Natural killer cell (primary cell): ENCODE measurements around the gene TMEM131. TPM values are rescaled to one million over a fixed set of nuclear protein-coding genes. Genes with fewer than 3 reads are reported as not detected.

Source experiments
- ATAC-seq, 3 donors: fragments of 150-1000 bp in 2 of 3; fragments of 200-7000 bp in 1 of 3; cut with Tn5 transposase; 1 replicate in 1 of 3; 2 replicates in 2 of 3; pipeline ENCODE4 v1.10.0; 2021; ENCODE audit warnings: mild to moderate bottlenecking in 2 of 3, moderate library complexity in 2 of 3
- DNase-seq, 2 donors: peaks; one replicate each; pipeline versions ENCODE4 v3.0.0 to v3.0.0-alpha.2; 2013 to 2021; ENCODE audit warnings: mixed read lengths in 1 of 2
- H3K27ac ChIP-seq: one replicate; pipeline ENCODE4 v1.5.1; 2013; ENCODE audit warnings: mild to moderate bottlenecking, low read length
- H3K27me3 ChIP-seq: one replicate; pipeline ENCODE4 v1.6.1; 2013; ENCODE audit warnings: low read length; ENCODE audit not compliant: control insufficient read depth, insufficient read depth
- H3K36me3 ChIP-seq: one replicate; pipeline ENCODE4 v1.6.1; 2013; ENCODE audit warnings: low read length; ENCODE audit not compliant: control insufficient read depth, insufficient read depth
- H3K4me1 ChIP-seq: one replicate; pipeline ENCODE4 v1.6.1; 2013; ENCODE audit warnings: low read length; ENCODE audit not compliant: control insufficient read depth, insufficient read depth
- H3K4me3 ChIP-seq: one replicate; pipeline ENCODE4 v1.5.1; 2013; ENCODE audit warnings: low read length
- H3K9me3 ChIP-seq: one replicate; pipeline ENCODE4 v1.6.1; 2013; ENCODE audit warnings: low read length; ENCODE audit not compliant: control insufficient read depth, insufficient read depth
- H3K27ac Mint-ChIP-seq, 2 donors: one replicate each; pipeline ENCODE4 v1.8.0; 2022; ENCODE audit warnings: mild to moderate bottlenecking in 2 of 2, mixed read lengths in 2 of 2, moderate library complexity in 1 of 2
- H3K27me3 Mint-ChIP-seq, 2 donors: one replicate each; pipeline ENCODE4 v1.8.0; 2022; ENCODE audit warnings: low read depth in 2 of 2, mixed read lengths in 2 of 2
- H3K36me3 Mint-ChIP-seq: one replicate; pipeline ENCODE4 v1.8.0; 2022; ENCODE audit warnings: mixed read lengths
- H3K4me1 Mint-ChIP-seq, 2 donors: one replicate each; pipeline ENCODE4 v1.8.0; 2022; ENCODE audit warnings: mixed read lengths in 2 of 2
- H3K4me3 Mint-ChIP-seq: one replicate; pipeline ENCODE4 v1.8.0; 2022; ENCODE audit warnings: mild to moderate bottlenecking, moderate library complexity, mixed read lengths
- H3K9me3 Mint-ChIP-seq, 2 donors: one replicate each; pipeline ENCODE4 v1.8.0; 2022; ENCODE audit warnings: mixed read lengths in 2 of 2
- WGBS: methylation state at CpG from one replicate; pipeline ENCODE4 v1.1.7; 2013; ENCODE audit warnings: missing lambda C conversion rate; ENCODE audit not compliant: insufficient coverage; 5-methylcytosine and 5-hydroxymethylcytosine counted together
- intact Hi-C: fragments of 100-400 bp; cut with micrococcal nuclease; formaldehyde crosslinking; loops from one replicate; pipeline ENCODE4 v1.14.2; 2022
- total RNA-seq, 4 donors: library from RNA; stranded (reverse); fragments of 120-200 nt in 1 of 4; gene quantifications; one replicate each; pipeline versions ENCODE4 v1.2.3 to v1.2.4, GENCODE V29; 2013 to 2022
- TF ChIP-seq, protein P1 (sequence below): fragments of 200-600 bp; IDR thresholded peaks from one replicate; pipeline ENCODE4 v1.8.0; 2022; ENCODE audit warnings: antibody characterized with exemption

Gene TMEM131
- total RNA-seq, 3 donors from 2014 or later (not counting 1 experiment from before 2014, with no cell fraction given) = 44.8 to 72.1 (median 67.1) TPM

DNA sequence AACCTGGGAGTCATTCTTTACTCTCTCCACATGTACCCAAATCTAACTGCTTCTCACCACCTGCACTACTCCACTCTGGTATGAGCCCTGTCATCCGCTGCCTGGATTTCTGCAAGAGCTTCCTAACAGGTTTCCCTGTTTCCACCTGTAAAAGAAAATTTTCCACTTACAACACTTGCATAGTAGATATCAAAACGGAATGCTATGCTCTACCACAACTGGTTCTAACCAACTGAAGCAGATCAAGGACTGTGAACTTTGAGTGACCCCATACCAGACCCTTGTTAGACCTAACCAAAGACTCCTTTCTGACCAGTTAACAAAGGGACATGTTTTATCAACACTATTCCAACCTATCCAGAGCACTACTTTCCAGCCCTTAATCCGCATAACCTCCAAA is 3.8 kb upstream of the TMEM131 start:
- H3K9me3 Mint-ChIP-seq = no peaks in the 10 kb centered on the region
- ATAC-seq = no peak
- TF ChIP-seq, protein P1, sequence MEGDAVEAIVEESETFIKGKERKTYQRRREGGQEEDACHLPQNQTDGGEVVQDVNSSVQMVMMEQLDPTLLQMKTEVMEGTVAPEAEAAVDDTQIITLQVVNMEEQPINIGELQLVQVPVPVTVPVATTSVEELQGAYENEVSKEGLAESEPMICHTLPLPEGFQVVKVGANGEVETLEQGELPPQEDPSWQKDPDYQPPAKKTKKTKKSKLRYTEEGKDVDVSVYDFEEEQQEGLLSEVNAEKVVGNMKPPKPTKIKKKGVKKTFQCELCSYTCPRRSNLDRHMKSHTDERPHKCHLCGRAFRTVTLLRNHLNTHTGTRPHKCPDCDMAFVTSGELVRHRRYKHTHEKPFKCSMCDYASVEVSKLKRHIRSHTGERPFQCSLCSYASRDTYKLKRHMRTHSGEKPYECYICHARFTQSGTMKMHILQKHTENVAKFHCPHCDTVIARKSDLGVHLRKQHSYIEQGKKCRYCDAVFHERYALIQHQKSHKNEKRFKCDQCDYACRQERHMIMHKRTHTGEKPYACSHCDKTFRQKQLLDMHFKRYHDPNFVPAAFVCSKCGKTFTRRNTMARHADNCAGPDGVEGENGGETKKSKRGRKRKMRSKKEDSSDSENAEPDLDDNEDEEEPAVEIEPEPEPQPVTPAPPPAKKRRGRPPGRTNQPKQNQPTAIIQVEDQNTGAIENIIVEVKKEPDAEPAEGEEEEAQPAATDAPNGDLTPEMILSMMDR = no peak
- Histone ChIP-seq H3K4me3 (no peak overlapping the region), H3K27ac (no peak overlapping the region), H3K27me3 (no peaks in the 10 kb centered on the region), H3K4me1 (peaks cover 7% of the 10 kb centered on the region), H3K9me3 (no peaks in the 10 kb centered on the region), H3K36me3 (no peaks in the 10 kb centered on the region)
- DNase-seq = no peak
- H3K4me1 Mint-ChIP-seq = peaks cover 5 to 9% of the 10 kb centered on the region in 2 donors
- intact Hi-C loops = no loop called here
- WGBS = 86% methylated on average over 3 of the region's 3 CpGs
- no peaks in the 10 kb centered on the region for H3K36me3 Mint-ChIP-seq
- no peaks in the 10 kb centered on the region for H3K27me3 Mint-ChIP-seq
- H3K27ac Mint-ChIP-seq = no peak overlapping the region
- no peak overlapping the region for H3K4me3 Mint-ChIP-seq

DNA sequence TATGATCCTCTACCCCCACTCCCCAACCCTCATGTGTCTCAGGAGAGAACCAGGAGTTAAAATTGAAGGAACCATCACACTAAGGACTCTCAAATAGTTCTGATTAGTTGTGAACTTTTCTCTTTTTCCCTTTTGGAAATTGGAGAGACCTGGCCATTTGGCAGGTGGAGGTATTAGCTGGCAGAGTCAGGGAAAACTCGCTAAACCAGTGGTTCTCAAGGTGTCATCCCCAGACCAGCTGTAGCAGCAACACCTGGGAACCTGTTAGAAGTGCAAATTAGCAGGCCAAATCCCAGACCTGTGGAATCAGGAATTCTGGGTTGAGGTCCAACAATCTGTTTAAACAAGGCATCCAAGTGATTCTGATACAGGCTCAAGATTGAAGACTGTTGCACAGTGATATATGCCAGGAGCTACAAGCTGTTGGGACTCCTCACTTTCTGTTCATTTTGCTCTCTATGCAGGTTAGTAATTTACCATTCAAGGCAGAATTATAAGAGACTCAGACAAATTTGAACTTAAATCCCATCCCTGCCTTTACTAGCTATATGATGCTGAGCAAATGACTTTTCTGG is 2.8 kb upstream of the TMEM131 start:
- no peak overlapping the region for H3K27ac Mint-ChIP-seq
- H3K36me3 Mint-ChIP-seq = no peaks in the 10 kb centered on the region
- H3K27me3 Mint-ChIP-seq = no peaks in the 10 kb centered on the region
- H3K4me1 Mint-ChIP-seq = peaks cover 15 to 19% of the 10 kb centered on the region in 2 donors
- H3K36me3 ChIP-seq = no peaks in the 10 kb centered on the region
- no peak overlapping the region for H3K27ac ChIP-seq
- H3K4me1 ChIP-seq = peaks cover 7% of the 10 kb centered on the region
- 92% methylated on average over 1 of the region's 1 CpG for whole genome bisulfite sequencing
- H3K9me3 ChIP-seq = no peaks in the 10 kb centered on the region
- H3K9me3 Mint-ChIP-seq = no peaks in the 10 kb centered on the region
- no peak for DNase-seq
- H3K27me3 ChIP-seq = no peaks in the 10 kb centered on the region
- intact Hi-C loops = no loop called here
- ATAC-seq = no peak
- H3K4me3 ChIP-seq = no peak overlapping the region
- no peak overlapping the region for H3K4me3 Mint-ChIP-seq
- TF ChIP-seq, protein P1 = no peak

DNA sequence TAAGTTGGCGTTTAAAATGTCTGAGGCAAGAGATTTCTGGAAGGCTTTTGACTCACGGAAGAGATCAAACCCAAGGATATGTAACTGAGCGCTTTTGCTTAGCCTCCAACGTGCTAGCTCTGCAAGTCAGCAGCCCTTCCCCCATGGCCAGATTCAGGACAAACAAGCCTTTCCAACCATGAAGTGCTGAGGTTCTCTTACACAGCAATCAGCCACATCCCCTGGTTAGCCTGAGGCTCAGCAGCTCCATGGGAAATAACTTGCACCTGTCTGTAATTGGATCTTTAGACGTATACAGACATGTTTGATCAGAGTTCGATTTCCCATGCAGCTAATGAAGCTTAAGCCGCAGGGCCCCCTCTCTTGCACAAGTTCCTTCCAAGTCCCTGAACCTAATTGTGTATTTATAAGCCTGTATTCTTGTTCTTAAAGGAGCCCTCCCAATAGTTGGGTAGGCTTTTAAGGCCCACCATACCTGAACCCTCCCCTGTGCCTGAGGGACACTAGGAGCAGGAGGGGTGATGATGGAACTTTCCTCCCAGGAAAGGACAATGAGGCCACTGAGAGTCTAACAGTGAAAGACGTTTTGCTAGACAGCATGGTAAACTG is 2.1 kb upstream of the TMEM131 start:
- no peaks in the 10 kb centered on the region for H3K27me3 Mint-ChIP-seq
- ATAC-seq = no peak
- no peaks in the 10 kb centered on the region for H3K27me3 ChIP-seq
- no peak overlapping the region for H3K27ac ChIP-seq
- no peak for DNase-seq
- no peak overlapping the region for H3K4me3 ChIP-seq
- H3K4me3 Mint-ChIP-seq = no peak overlapping the region
- peaks cover 22 to 25% of the 10 kb centered on the region in 2 donors for H3K4me1 Mint-ChIP-seq
- intact Hi-C loops = no loop called here
- 94% methylated on average over 8 of the region's 8 CpGs for WGBS
- TF ChIP-seq, protein P1 = no peak
- no peaks in the 10 kb centered on the region for H3K9me3 ChIP-seq
- H3K36me3 Mint-ChIP-seq = no peaks in the 10 kb centered on the region
- no peaks in the 10 kb centered on the region for H3K9me3 Mint-ChIP-seq
- H3K27ac Mint-ChIP-seq = no peak overlapping the region
- no peaks in the 10 kb centered on the region for H3K36me3 ChIP-seq
- peaks cover 7% of the 10 kb centered on the region for H3K4me1 ChIP-seq
